UCSD-AML1 (cell line): ENCODE measurements around the gene P2RX6.
"Not testable (repeated sequence)": the region's sequence is repeated elsewhere in the genome, so short reads cannot be mapped to it uniquely, and the experiment has no call there.

Source experiments
- DNase-seq: peaks from one replicate; lab custom pipeline; 2025; ENCODE audit not compliant: unreplicated experiment; lab: John Stamatoyannopoulos, UW

Gene P2RX6

DNA sequence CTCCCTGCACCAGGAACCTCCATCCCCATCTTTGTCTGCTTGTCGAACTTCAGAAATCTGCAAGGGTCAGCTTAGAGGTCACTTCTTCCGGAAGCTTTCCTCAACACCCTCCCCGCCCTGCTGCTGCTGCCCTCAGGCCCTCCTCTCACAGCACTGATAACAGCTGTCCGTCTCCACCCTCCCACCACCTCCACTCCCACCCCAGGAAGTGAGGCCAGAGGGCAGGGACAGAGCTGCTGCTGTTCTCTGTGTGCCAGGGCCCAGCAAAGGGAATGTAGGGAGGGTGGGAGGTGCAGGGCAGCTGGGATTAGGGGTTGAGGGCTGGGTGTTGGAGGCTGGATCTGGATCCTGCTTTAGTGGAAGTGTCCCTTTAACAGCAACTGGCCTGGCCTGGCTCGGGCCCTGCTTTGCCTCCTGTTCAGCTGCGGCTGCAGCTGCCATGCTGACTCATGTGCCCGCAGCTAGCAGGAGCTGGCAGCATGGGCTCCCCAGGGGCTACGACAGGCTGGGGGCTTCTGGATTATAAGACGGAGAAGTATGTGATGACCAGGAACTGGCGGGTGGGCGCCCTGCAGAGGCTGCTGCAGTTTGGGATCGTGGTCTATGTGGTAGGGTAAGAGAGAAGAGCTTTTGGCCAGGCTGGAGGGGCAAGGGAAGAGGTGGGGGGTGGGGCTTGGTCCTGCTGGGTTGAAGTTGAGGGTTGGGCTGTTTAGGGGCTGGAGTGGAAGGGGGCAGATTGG, at the start of gene P2RX6:
Gene P2RX6 (plus strand): TSS at position 440 of the 740 bp plus-strand sequence. CDS start 10 bp downstream, at position 450.
- DNase-seq, result peak; percentile 60

GRCh38 chr22:20965888-20966855, 48.8 kb upstream of the P2RX6 start:
- DNase-seq, result no peak

GRCh38 chr22:20966883-20967696, 47.9 kb upstream of the P2RX6 start, which contains the start of gene AIFM3:
AIFM3 (plus strand) TSS chr22:20967255; CDS start chr22:20967945, 690 bp downstream.
- no peak for DNase-seq

DNA sequence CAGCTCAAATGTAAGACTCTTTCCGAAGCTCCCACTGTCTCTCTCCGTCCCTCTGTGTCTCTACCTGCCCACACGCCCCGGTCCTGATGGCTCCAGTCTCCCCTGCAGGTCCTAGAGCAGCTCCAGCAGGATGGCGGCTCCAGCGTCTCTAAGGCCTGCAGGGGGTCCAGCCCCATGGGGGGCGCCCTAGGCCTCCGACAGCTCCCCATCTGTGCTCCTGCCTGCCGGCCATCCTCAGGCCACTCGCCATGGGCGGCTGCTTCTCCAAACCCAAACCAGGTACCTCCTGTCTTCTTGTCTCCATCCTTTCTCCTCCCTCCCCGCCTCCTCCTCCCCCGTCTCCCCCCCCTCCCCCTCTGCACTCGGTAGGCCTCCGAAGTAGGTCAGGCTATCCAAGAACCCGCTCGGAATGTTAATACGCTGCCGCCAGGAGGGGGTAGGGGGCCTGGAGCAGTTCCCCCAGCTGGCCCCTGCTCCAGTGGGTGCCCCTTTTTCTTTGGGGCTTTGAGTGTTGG, 47.2 kb upstream of the P2RX6 start:
- no peak for DNase-seq

DNA sequence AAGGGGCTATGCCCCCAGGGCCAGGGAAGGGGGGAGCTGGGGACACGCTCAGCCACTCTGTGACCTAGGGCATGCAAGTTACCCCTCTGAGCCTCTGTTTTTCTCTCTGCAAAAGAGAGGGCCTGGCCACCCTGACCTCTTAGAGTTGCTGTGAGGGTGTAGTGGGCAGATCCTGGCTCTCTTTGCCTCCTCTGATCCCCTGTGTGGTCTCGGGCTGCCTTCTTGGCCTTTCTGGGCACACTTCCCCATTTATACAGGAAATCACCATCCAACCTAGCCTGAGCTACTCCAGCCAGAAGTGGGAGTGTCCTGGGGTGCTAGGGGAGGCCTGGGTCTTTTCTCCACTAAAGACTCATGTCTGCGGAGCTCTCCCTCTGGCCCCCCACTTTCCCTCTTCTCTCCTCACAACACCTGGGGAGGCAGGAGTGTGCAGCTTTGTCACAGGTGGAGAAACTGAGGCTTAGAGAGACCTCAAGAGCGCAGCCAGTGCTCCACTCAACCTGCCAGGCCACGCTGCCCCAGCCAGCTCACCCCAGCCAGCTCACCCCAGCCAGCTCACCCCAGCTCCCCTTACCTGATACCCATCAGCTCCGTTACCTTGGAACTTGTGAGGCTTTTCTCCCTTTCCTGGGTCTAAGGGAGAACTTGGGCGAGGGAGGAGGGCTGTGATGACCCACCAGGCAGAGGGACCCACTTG, 46.5 kb upstream of the P2RX6 start:
- no peak for DNase-seq

- DNase-seq, result no peak
Measured at GRCh38 chr22:20970939-20971657, 43.9 kb upstream of the P2RX6 start.

- not testable (repeated sequence) for DNase-seq
Measured at GRCh38 chr22:20972014-20972694, 42.8 kb upstream of the P2RX6 start.

- DNase-seq, result no peak
Measured at GRCh38 chr22:20972933-20973577, 41.9 kb upstream of the P2RX6 start.

DNA sequence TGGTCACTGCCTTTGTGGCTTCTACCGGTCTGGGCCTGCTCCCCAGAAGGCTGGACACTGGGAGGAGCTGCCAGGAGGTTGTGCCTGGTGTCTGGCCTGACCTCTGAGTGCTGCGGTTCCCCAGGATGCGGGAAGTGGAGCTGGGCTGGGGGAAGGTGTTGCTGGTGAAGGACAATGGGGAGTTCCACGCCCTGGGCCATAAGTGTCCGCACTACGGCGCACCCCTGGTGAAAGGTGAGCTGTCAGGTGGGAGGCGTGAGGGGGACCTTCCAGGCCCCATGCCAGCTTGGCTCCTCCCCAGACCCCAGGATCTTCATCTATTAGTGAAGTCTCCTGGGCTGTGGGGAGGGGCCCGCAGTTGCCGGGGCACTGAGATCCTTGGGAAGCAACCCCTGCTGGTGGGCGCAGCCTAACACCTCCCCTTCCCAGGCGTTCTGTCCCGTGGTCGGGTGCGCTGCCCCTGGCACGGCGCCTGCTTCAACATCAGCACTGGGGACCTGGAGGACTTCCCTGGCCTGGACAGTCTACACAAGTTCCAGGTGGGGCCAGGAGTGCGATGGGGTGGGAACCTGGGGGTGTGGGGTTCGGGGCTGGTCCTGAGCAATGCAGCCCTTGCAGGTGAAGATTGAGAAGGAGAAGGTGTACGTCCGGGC, 41.2 kb upstream of the P2RX6 start:
- DNase-seq, result no peak

DNA sequence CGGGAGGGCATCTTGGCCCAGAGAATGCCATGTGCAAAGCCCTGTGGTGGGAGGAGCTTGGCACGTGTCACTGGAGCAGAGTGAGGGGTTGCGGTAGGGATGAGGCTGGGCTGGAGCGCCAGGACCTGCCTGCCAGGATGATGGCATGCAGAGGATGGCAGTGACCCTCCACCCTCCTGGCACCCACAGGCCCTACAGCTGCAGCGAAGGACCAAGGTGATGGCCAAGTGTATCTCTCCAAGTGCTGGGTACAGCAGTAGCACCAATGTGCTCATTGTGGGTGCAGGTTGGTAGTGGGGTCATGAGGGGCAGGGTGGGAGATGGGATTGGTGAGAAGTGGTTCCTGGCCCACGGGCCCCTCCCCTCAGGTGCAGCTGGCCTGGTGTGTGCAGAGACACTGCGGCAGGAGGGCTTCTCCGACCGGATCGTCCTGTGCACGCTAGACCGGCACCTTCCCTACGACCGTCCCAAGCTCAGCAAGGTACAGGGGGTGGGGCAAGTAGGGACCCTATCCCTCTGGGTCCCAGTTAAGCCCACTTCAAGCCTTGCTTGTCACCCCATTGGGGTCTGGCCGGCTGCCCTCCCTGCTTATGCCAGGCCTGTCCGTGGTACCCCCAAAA, 40.5 kb upstream of the P2RX6 start:
- DNase-seq, result no peak

DNA sequence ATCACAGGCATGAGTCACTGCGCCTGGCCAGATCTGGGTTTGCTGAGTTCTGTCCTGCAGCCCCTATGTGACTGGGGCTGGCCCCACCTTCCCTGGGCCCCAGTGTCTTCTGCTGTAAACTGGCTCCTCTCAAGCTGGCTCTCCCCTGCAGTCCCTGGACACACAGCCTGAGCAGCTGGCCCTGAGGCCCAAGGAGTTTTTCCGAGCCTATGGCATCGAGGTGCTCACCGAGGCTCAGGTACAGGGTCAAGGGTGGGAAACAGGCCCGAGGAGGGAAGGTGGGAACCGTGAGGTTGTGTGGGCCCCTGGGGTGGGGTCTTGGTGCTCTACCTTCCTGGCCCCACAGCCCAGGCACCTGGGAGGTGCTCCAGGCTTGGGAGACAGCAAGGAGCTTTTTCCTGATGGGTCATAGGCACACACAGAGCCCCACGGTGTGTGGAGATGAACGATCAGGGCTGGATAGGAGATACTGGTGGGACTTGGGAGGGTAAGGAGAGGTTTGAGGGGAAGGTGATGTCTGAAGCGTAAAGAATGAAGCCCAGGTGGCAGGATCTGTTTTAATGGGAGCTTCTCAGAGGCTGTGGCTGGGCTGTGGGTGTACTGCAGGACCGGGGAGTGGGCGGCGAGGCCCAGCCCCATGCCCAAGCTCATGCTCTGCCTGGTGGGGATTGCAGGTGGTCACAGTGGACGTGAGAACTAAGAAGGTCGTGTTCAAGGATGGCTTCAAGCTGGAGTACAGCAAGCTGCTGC, 39.2 kb upstream of the P2RX6 start:
- no peak for DNase-seq

- no peak for DNase-seq
Measured at GRCh38 chr22:20976291-20976877, 38.6 kb upstream of the P2RX6 start.

GRCh38 chr22:20977019-20977418, 37.9 kb upstream of the P2RX6 start:
- DNase-seq, result no peak

DNA sequence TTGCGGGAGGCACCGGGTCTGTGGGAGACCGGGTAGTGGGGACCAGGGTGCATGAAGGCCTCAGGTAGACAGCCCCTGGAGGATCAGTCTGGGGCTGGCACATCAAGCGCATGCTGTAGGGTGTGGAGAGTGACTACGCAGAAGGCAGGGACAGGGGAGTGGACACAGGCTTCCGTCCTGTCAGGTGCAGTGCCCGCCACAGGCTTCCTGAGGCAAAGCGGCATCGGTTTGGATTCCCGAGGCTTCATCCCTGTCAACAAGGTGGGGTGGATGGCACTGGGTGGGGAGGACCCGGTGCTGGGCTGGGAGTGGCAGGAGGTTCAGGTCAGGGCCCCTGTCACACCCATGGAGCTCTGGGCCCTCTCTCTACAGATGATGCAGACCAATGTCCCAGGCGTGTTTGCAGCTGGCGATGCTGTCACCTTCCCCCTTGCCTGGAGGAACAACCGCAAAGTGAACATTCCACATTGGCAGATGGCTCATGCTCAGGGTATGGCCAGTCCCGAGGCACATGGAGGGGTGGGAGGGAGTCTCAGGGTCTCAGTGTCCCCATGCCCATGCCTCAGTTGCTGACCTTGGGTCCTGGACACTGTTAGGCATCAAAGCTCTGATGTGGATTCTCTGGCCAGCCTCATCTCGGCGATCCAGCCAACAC, 37.3 kb upstream of the P2RX6 start:
- DNase-seq, result no peak

- no peak for DNase-seq
Measured at GRCh38 chr22:20978419-20978818, 36.5 kb upstream of the P2RX6 start.

DNA sequence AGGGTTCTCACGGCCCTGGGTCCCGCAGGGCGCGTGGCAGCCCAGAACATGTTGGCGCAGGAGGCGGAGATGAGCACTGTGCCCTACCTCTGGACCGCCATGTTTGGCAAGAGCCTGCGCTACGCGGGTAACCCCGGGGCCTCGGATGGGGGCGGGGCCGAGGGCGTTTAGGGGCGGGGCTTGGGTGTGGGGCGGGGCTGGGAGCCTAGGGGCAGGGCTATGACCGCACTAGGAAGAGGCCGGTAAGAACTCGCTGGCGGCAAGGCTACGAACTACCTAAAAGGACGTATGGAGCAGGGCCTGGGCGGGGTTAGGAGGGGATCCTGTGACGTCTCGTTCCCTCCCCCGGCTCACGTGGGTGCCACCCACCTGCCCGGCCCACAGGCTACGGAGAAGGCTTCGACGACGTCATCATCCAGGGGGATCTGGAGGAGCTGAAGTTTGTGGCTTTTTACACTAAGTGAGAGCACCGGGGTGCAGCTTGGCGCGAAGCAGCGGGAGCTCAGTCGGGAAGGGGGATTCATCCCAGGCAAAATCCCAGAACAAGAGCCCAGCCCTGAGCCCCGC, 35.6 kb upstream of the P2RX6 start:
- no peak for DNase-seq
